Mesenchymal stem cell (in vitro differentiated cells and primary cell): ENCODE measurements around the gene SYT11.

Experiments
- DNase-seq: peaks from one replicate; pipeline ENCODE4 v3.0.0-alpha.2; 2013
- H2AFZ ChIP-seq: one replicate; pipeline ENCODE4 v1.6.1; 2013; ENCODE audit warnings: low read depth, mild to moderate bottlenecking, control low read depth, inconsistent platforms, low read length, moderate library complexity
- H2AK5ac ChIP-seq: 2 replicates; pipeline ENCODE4 v1.6.1; 2013; ENCODE audit warnings: low read length, moderate library complexity, mild to moderate bottlenecking, inconsistent platforms; ENCODE audit not compliant: severe bottlenecking
- H2BK120ac ChIP-seq: one replicate; pipeline ENCODE4 v1.6.1; 2013; ENCODE audit warnings: low read depth, mild to moderate bottlenecking, inconsistent platforms, low read length, moderate library complexity
- H2BK12ac ChIP-seq, 2 experiments: one replicate each; pipeline ENCODE4 v1.6.1; 2013; ENCODE audit warnings: inconsistent platforms in 2 of 2, low read length in 2 of 2, mild to moderate bottlenecking in 2 of 2, moderate library complexity in 2 of 2, control low read depth in 1 of 2
- H2BK15ac ChIP-seq: one replicate; pipeline ENCODE4 v1.6.1; 2013; ENCODE audit warnings: mild to moderate bottlenecking, low read depth, inconsistent platforms; ENCODE audit not compliant: poor library complexity, severe bottlenecking
- H2BK5ac ChIP-seq: 2 replicates; pipeline ENCODE4 v1.6.1; 2013; ENCODE audit warnings: low read depth, mild to moderate bottlenecking, low read length, control low read depth, inconsistent platforms; ENCODE audit not compliant: poor library complexity, severe bottlenecking
- H3K14ac ChIP-seq, 2 experiments: one replicate each; pipeline ENCODE4 v1.6.1; 2013; ENCODE audit warnings: inconsistent platforms in 2 of 2, low read length in 2 of 2, control low read depth in 1 of 2, mild to moderate bottlenecking in 1 of 2, moderate library complexity in 1 of 2
- H3K18ac ChIP-seq, 2 experiments: one replicate each; pipeline ENCODE4 v1.6.1; 2013; ENCODE audit warnings: inconsistent platforms in 2 of 2, low read length in 2 of 2, control low read depth in 1 of 2, low read depth in 1 of 2, mild to moderate bottlenecking in 1 of 2
- H3K23ac ChIP-seq, 2 experiments: one replicate each; pipeline ENCODE4 v1.6.1; 2013; ENCODE audit warnings: inconsistent platforms in 2 of 2, low read length in 2 of 2, mild to moderate bottlenecking in 2 of 2, moderate library complexity in 2 of 2, control low read depth in 1 of 2
- H3K27ac ChIP-seq: 2 replicates; pipeline ENCODE4 v1.5.1; 2013; ENCODE audit warnings: mild to moderate bottlenecking, moderate library complexity, low read length, control low read depth, inconsistent platforms; ENCODE audit not compliant: poor library complexity, severe bottlenecking
- H3K27me3 ChIP-seq, 2 experiments: 2 replicates each; pipeline versions ENCODE4 v1.6.1 to v1.7.0; 2013; ENCODE audit warnings: low read length in 2 of 2, mild to moderate bottlenecking in 2 of 2, moderate library complexity in 2 of 2, control low read depth in 1 of 2, inconsistent platforms in 1 of 2; ENCODE audit not compliant: control insufficient read depth in 1 of 2, insufficient read depth in 1 of 2
- H3K36me3 ChIP-seq, 2 experiments: 2 replicates each; pipeline versions ENCODE4 v1.6.1 to v1.7.0; 2013; ENCODE audit warnings: low read length in 2 of 2, control low read depth in 1 of 2, inconsistent platforms in 1 of 2, low read depth in 1 of 2, mild to moderate bottlenecking in 1 of 2; ENCODE audit not compliant: insufficient read depth in 2 of 2, control insufficient read depth in 1 of 2
- H3K4ac ChIP-seq, 2 experiments: one replicate each; pipeline ENCODE4 v1.6.1; 2013; ENCODE audit warnings: inconsistent platforms in 2 of 2, low read length in 2 of 2, mild to moderate bottlenecking in 2 of 2, moderate library complexity in 2 of 2, control low read depth in 1 of 2, low read depth in 1 of 2
- H3K4me1 ChIP-seq: 2 replicates; pipeline ENCODE4 v1.6.1; 2013; ENCODE audit warnings: low read depth, low read length, control low read depth; ENCODE audit not compliant: control insufficient read depth, insufficient read depth
- H3K4me2 ChIP-seq: 2 replicates; pipeline ENCODE4 v1.6.1; 2013; ENCODE audit warnings: low read length, mild to moderate bottlenecking, inconsistent platforms; ENCODE audit not compliant: poor library complexity, severe bottlenecking
- H3K4me3 ChIP-seq, 2 experiments: 2 replicates each; pipeline versions ENCODE4 v1.5.1 to v1.7.0; 2013; ENCODE audit warnings: low read length in 2 of 2, mild to moderate bottlenecking in 2 of 2, control low read depth in 1 of 2, low read depth in 1 of 2; ENCODE audit not compliant: insufficient read depth in 1 of 2
- H3K79me1 ChIP-seq: replicated peaks from 2 replicates; pipeline ENCODE4 v1.6.1; 2013; ENCODE audit warnings: mild to moderate bottlenecking, control low read depth, low read length, inconsistent platforms; ENCODE audit not compliant: poor library complexity, severe bottlenecking
- H3K9ac ChIP-seq: 2 replicates; pipeline ENCODE4 v1.7.0; 2013; ENCODE audit warnings: mild to moderate bottlenecking, low read length, moderate library complexity
- H3K9me3 ChIP-seq: 2 replicates; pipeline ENCODE4 v1.7.0; 2013; ENCODE audit warnings: mild to moderate bottlenecking, low read length; ENCODE audit not compliant: control insufficient read depth
- H4K8ac ChIP-seq: one replicate; pipeline ENCODE4 v1.6.1; 2013; ENCODE audit warnings: inconsistent platforms, mild to moderate bottlenecking, low read length, moderate library complexity
- H4K91ac ChIP-seq: one replicate; pipeline ENCODE4 v1.6.1; 2013; ENCODE audit warnings: mild to moderate bottlenecking, low read length, inconsistent platforms
- WGBS: methylation state at CpG from one replicate; pipeline ENCODE4 v1.1.7; 2013; ENCODE audit warnings: mixed read lengths; 5-methylcytosine and 5-hydroxymethylcytosine counted together

SYT11 gene

DNA sequence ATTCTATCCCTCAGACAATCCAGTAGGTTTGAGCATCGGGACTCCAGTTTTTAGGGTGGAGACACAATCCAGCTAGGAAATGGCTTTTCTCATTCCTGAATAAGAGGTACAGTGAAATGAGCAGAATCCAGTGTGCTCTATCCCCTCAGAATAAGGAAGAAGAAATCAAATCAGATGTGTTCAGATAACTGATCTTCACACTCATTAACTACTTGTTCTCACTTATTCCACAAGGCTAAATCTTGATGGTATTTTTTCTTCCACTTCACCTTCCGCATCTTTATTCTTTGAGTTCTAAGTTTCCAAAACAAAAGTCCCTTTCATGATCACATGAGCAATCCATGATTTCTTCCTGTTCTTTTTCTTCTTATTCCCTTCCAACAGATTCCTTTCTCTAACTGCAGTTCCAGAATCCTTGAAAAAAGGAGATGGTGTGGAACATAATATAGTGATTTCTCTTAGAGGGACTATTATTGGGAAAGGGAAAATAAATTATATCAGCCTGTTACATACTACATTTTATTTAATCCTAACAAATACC, 1.7 kb downstream of the SYT11 start:
- no peak overlapping the region for H3K18ac ChIP-seq
- no peak for DNase-seq
- peaks cover 0 to 4% of the 10 kb centered on the region in 2 experiments for H3K36me3 ChIP-seq
- H2BK15ac ChIP-seq: no peak overlapping the region
- no peak overlapping the region for H3K23ac ChIP-seq
- no peak overlapping the region for H3K4ac ChIP-seq
- H3K9ac ChIP-seq: peak overlapping the region; percentile 97
- WGBS: 97% methylated on average over 1 of the region's 2 CpGs
- no peaks in the 10 kb centered on the region for H3K27me3 ChIP-seq
- H3K9me3 ChIP-seq: no peaks in the 10 kb centered on the region
- no peak overlapping the region for H2BK5ac ChIP-seq
- H2BK12ac ChIP-seq: no peak overlapping the region
- H3K27ac ChIP-seq: peak overlapping the region; percentile 52
- no peak overlapping the region for H4K8ac ChIP-seq
- peak overlapping the region in 1 of 2 experiments; percentile 83 for H3K4me3 ChIP-seq
- no peak overlapping the region for H4K91ac ChIP-seq
- H3K4me1 ChIP-seq: peaks cover 7% of the 10 kb centered on the region
- no peak overlapping the region for H3K4me2 ChIP-seq
- peaks cover 4% of the 10 kb centered on the region for H3K79me1 ChIP-seq
- H2AFZ ChIP-seq: no peak overlapping the region
- H2BK120ac ChIP-seq: peak overlapping the region; percentile 8
- H3K14ac ChIP-seq: no peak overlapping the region
- H2AK5ac ChIP-seq: no peak overlapping the region

DNA sequence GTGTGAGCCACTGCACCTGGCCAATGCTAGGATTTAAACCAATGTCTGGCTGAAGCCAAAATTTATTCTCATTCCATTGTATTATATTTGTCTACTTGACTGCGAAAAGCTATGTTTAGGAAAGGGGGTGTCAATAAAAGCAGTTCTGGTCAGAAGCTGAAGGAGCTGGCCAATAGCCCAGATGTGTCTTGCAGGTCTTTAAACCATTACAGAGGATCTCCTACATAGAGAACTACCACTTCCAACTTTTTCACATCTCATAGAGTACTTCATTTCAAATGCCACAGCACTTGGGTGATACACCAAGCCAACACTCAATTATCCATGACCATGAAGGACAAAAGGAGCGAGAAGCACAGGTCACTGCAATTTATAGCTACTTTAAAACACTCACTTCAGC, 2.5 kb downstream of the SYT11 start:
- H2BK15ac ChIP-seq: no peak overlapping the region

DNA sequence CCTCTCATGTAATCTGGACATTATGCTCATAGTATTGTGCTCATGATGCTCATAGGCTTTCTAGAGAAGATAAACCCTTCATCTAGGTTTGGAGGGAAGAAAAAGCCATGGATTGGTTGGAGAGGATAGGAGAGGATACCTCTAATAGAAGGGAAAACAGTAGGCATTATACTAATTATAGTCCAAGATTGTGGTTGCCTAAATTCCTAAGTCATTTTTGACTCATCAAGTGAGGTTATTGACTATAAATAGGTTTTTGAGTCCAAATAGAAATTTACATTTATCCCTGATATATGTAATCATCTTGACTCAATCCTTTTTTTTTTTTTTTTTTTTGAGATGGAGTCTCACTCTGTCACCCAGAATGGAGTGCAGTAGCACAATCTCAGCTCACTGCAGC, 5.0 kb downstream of the SYT11 start:
- Histone ChIP-seq H4K8ac (no peak overlapping the region), H3K27ac (no peak overlapping the region), H2AFZ (no peak overlapping the region), H3K14ac (no peak overlapping the region), H2BK120ac (no peak overlapping the region), H2BK15ac (no peak overlapping the region), H4K91ac (no peak overlapping the region), H3K23ac (no peak overlapping the region), H3K4ac (no peak overlapping the region), H2AK5ac (no peak overlapping the region), H3K79me1 (peaks cover 1% of the 10 kb centered on the region), H3K27me3 (no peaks in the 10 kb centered on the region), H3K9ac (no peak overlapping the region), H3K4me2 (no peak overlapping the region), H3K4me1 (peaks cover 4% of the 10 kb centered on the region), H3K18ac (no peak overlapping the region), H3K4me3 (no peak overlapping the region), H3K36me3 (peaks cover 0 to 15% of the 10 kb centered on the region in 2 experiments), H2BK5ac (no peak overlapping the region), H2BK12ac (no peak overlapping the region), H3K9me3 (no peaks in the 10 kb centered on the region)
- DNase-seq: peak; percentile 22

More for the DNA sequence above, 2.5 kb downstream of the SYT11 start:
- Histone ChIP-seq H4K91ac (no peak overlapping the region), H3K18ac (no peak overlapping the region), H3K4me3 (no peak overlapping the region), H2AFZ (no peak overlapping the region), H2BK120ac (no peak overlapping the region), H3K14ac (no peak overlapping the region), H3K9ac (no peak overlapping the region), H3K27ac (no peak overlapping the region), H3K79me1 (peaks cover 3% of the 10 kb centered on the region), H3K4me1 (peaks cover 4% of the 10 kb centered on the region), H3K23ac (no peak overlapping the region), H3K4ac (no peak overlapping the region), H4K8ac (no peak overlapping the region), H3K9me3 (no peaks in the 10 kb centered on the region), H2BK12ac (no peak overlapping the region), H3K27me3 (no peaks in the 10 kb centered on the region), H2BK5ac (no peak overlapping the region), H3K36me3 (peaks cover 0 to 4% of the 10 kb centered on the region in 2 experiments), H2AK5ac (no peak overlapping the region), H3K4me2 (no peak overlapping the region)
- no peak for DNase-seq
- WGBS: 96% methylated on average over 2 of the region's 2 CpGs

DNA sequence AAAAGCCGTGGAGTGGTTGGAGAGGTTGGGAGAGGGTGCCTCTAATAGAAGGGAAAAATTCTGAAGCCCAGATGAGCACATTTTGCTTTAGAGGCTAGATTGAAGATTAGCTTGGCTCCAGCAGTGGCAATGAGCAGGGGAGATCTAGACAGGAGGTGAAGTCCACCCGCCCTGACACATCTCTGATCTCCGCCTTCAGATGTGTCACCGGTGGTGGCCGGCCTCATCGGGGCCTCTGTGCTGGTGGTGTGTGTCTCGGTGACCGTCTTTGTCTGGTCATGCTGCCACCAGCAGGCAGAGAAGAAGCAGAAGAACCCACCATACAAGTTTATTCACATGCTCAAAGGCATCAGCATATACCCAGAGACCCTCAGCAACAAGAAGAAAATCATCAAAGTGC, 8.4 kb downstream of the SYT11 start:
- H2BK12ac ChIP-seq: no peak overlapping the region
- H4K91ac ChIP-seq: no peak overlapping the region
- H2BK15ac ChIP-seq: no peak overlapping the region
- H3K36me3 ChIP-seq: peaks cover 0 to 30% of the 10 kb centered on the region in 2 experiments
- H3K79me1 ChIP-seq: no peaks in the 10 kb centered on the region
- DNase-seq: no peak
- H2AFZ ChIP-seq: no peak overlapping the region
- no peak overlapping the region for H3K4me3 ChIP-seq
- H3K9ac ChIP-seq: no peak overlapping the region
- no peak overlapping the region for H3K27ac ChIP-seq
- H2BK5ac ChIP-seq: no peak overlapping the region
- H3K18ac ChIP-seq: no peak overlapping the region
- H3K27me3 ChIP-seq: no peaks in the 10 kb centered on the region
- no peak overlapping the region for H4K8ac ChIP-seq
- no peaks in the 10 kb centered on the region for H3K9me3 ChIP-seq
- H3K23ac ChIP-seq: no peak overlapping the region
- no peak overlapping the region for H2BK120ac ChIP-seq
- no peak overlapping the region for H2AK5ac ChIP-seq
- H3K4me2 ChIP-seq: no peak overlapping the region
- no peak overlapping the region for H3K14ac ChIP-seq
- H3K4me1 ChIP-seq: peaks cover 2% of the 10 kb centered on the region
- 92% methylated on average over 8 of the region's 8 CpGs for WGBS
- no peak overlapping the region for H3K4ac ChIP-seq
